Gastroesophageal sphincter (tissue), 4 donors: Measurements from ENCODE around the gene CAD. TPM values are rescaled to one million over a fixed set of nuclear protein-coding genes. Genes with fewer than 3 reads are reported as not detected.
A peak's percentile ranks its signal among the peaks of the same experiment; 100 is the strongest.
"Not testable (repeated sequence)": the region's sequence is repeated elsewhere in the genome, so short reads cannot be mapped to it uniquely, and the experiment has no call there.

Source experiments
- ATAC-seq: fragments of 150-250 bp; one replicate; pipeline ENCODE4 v1.9.1; 2016; ENCODE audit warnings: mild to moderate bottlenecking, moderate library complexity
- H3K27ac ChIP-seq, 4 donors: fragments of 200-600 bp; sonication (generic) in 3 of 4; 1 replicate in 3 of 4; 2 replicates in 1 of 4; pipeline ENCODE4 v1.5.1; 2016 to 2019
- H3K27me3 ChIP-seq: fragments of 200-600 bp; sonication (generic); one replicate; pipeline ENCODE4 v1.5.1; 2019
- H3K36me3 ChIP-seq, 2 donors: fragments of 200-600 bp; sonication (generic); one replicate each; pipeline ENCODE4 v1.5.1; 2019; ENCODE audit warnings: control low read depth in 1 of 2
- H3K4me1 ChIP-seq, 3 donors: fragments of 200-600 bp; sonication (generic); 1 replicate in 2 of 3; 2 replicates in 1 of 3; pipeline ENCODE4 v1.5.1; 2016 to 2019; ENCODE audit warnings: control low read depth in 2 of 3
- H3K4me3 ChIP-seq, 2 donors: fragments of 200-600 bp; sonication (generic); one replicate each; pipeline ENCODE4 v1.5.1; 2019; ENCODE audit warnings: mild to moderate bottlenecking in 1 of 2, moderate library complexity in 1 of 2
- H3K9me3 ChIP-seq, 3 donors: fragments of 200-600 bp; sonication (generic); one replicate each; pipeline ENCODE4 v1.5.1; 2017 to 2019; ENCODE audit warnings: control low read depth in 2 of 3
- EP300 ChIP-seq: sonication (generic); formaldehyde crosslinking; IDR thresholded peaks from one replicate; pipeline ENCODE4 v1.6.1; 2017; ENCODE audit warnings: antibody characterized with exemption, mild to moderate bottlenecking
- POLR2A ChIP-seq, 2 donors: fragments of 450-650 bp; IDR thresholded peaks; one replicate each; pipeline ENCODE4 v1.6.1; 2017; ENCODE audit warnings: antibody characterized with exemption in 2 of 2, mild to moderate bottlenecking in 2 of 2, moderate library complexity in 1 of 2
- POLR2AphosphoS5 ChIP-seq: sonication (generic); formaldehyde crosslinking; IDR thresholded peaks from one replicate; pipeline ENCODE4 v1.6.1; 2017; ENCODE audit warnings: antibody characterized with exemption
- WGBS, 2 donors: methylation state at CpG; one replicate each; pipeline ENCODE4 v1.1.5; 2018; ENCODE audit warnings: low coverage in 1 of 2; 5-methylcytosine and 5-hydroxymethylcytosine counted together
- total RNA-seq, 4 donors: library from RNA; depleted of rRNA; stranded (reverse); fragments of >200 nt; gene quantifications; one replicate each; pipeline ENCODE4 v1.1.0, GENCODE V29; 2016
- TF ChIP-seq, protein P1 (sequence below), 4 experiments: fragments of 200-600 bp in 2 of 4; fragments of 450-650 bp in 2 of 4; sonication (generic) in 1 of 4; IDR thresholded peaks; one replicate each; pipeline ENCODE4 v1.5.1; 2017 to 2019; ENCODE audit warnings: antibody characterized with exemption in 4 of 4, mild to moderate bottlenecking in 2 of 4, moderate library complexity in 2 of 4

CAD gene
- total RNA-seq, 4 donors from 2014 or later = 12.1 to 23.3 (median 16.3) TPM

DNA sequence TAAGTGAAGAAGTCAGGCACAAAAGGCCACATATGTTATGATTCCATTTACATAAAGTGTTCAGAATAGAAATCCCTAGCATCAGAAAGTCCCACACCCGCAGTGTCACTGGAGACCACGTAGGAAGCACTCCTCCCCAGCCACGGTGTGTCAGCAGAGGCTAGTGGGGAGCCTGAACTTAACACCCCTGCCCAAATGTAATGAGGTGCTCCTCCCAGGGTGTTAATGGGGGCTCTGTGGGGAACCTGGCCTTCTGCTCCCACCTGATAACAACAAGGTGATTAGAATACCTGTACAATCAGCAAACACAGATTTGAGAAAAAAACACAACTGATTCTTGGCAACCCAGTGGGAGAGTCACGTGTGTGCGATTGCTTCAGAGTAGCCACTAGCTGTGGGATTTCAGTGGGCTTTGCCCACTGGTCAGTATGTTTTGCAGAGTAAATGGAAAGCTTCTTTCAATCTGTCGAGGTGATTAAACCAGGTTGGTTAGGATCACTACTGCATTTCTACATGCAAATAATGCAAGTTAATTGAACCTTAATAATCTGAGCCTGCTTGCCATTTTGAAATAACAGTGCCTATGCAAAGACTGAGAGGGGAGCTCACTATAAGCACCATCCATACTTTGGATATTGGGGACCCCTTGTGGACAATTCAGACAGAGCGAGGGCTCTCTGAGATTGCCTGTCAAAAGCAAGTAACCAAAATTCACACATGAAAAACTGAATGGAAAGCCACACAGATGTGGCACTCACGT, 25.9 kb upstream of the CAD start:
- Histone ChIP-seq H3K4me3 (no peak overlapping the region), H3K9me3 (no peaks in the 10 kb centered on the region), H3K4me1 (peaks cover 0 to under 1% (median 0%) of the 10 kb centered on the region in 3 donors), H3K27ac (no peak overlapping the region), H3K27me3 (peaks cover 24% of the 10 kb centered on the region), H3K36me3 (no peaks in the 10 kb centered on the region)
- TF ChIP-seq POLR2A (IDR thresholded peaks at IDR 0.05) = no peak
- TF ChIP-seq EP300 = no peak
- TF ChIP-seq, protein P1, sequence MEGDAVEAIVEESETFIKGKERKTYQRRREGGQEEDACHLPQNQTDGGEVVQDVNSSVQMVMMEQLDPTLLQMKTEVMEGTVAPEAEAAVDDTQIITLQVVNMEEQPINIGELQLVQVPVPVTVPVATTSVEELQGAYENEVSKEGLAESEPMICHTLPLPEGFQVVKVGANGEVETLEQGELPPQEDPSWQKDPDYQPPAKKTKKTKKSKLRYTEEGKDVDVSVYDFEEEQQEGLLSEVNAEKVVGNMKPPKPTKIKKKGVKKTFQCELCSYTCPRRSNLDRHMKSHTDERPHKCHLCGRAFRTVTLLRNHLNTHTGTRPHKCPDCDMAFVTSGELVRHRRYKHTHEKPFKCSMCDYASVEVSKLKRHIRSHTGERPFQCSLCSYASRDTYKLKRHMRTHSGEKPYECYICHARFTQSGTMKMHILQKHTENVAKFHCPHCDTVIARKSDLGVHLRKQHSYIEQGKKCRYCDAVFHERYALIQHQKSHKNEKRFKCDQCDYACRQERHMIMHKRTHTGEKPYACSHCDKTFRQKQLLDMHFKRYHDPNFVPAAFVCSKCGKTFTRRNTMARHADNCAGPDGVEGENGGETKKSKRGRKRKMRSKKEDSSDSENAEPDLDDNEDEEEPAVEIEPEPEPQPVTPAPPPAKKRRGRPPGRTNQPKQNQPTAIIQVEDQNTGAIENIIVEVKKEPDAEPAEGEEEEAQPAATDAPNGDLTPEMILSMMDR (IDR thresholded peaks at IDR 0.05) = peak in 3 of 4 experiments; percentile 51 to 66 (median 51)
- TF ChIP-seq POLR2AphosphoS5 = no peak
- peak; percentile 71 for ATAC-seq
- WGBS, 2 donors = 28 to 34% methylated on average over 6 to 7 of the region's 8 CpGs

- ATAC-seq = no peak
- WGBS, 2 donors = 78 to 80% methylated on average over 5 to 17 of the region's 17 CpGs
These were observed 22.4 kb upstream of the CAD start for GRCh38 chr2:27194538-27195354.

GRCh38 chr2:27195799-27196198, 21.4 kb upstream of the CAD start:
- not testable (repeated sequence) for ATAC-seq, H3K4me1 ChIP-seq, H3K4me3 ChIP-seq, H3K9me3 ChIP-seq, H3K27ac ChIP-seq
- peaks cover 0 to 17% of the 10 kb centered on the region in 2 donors for H3K36me3 ChIP-seq
- H3K27me3 ChIP-seq = peaks cover 14% of the 10 kb centered on the region
- WGBS, 2 donors = 87 to 100% methylated on average over 1 of the region's 3 CpGs

More at GRCh38 chr2:27194538-27195354, 22.4 kb upstream of the CAD start:
- Histone ChIP-seq H3K4me1 (no peaks in the 10 kb centered on the region), H3K27ac (no peak overlapping the region), H3K36me3 (peaks cover 0 to 6% of the 10 kb centered on the region in 2 donors), H3K9me3 (no peaks in the 10 kb centered on the region), H3K4me3 (no peak overlapping the region), H3K27me3 (peaks cover 15% of the 10 kb centered on the region)
- no peak for TF ChIP-seq EP300
- TF ChIP-seq POLR2A (IDR thresholded peaks at IDR 0.05) = no peak
- TF ChIP-seq POLR2AphosphoS5 = no peak
- TF ChIP-seq, protein P1 (IDR thresholded peaks at IDR 0.05) = no peak

- H3K27ac ChIP-seq, ATAC-seq, H3K4me3 ChIP-seq, H3K27me3 ChIP-seq, H3K4me1 ChIP-seq, H3K9me3 ChIP-seq: not testable (repeated sequence)
- H3K36me3 ChIP-seq = peaks cover 0 to 40% of the 10 kb centered on the region in 2 donors
- 89 to 98% methylated on average over 1 to 3 of the region's 3 CpGs for WGBS, 2 donors
These were observed 19.1 kb upstream of the CAD start for GRCh38 chr2:27198068-27198467.

DNA sequence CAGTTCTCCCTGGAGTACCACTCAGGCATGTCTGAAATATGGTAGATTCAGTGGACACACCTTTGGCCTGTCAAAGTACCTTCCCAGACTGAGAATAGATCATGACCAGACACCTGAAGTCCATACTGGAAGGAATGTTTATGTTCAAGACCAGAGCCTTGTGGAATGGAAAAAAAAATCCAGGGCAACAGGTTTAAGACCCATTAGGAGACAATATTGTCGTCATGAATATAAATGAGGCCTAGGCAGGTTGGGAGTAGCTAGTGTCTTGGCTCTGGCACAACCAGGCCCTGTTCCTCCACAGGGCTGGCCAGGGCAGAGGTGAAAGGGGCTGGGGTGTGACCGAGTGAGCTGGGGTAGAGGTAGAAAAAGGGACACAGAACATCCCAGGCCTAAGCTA, 18.5 kb upstream of the CAD start:
- Histone ChIP-seq H3K9me3 (no peaks in the 10 kb centered on the region), H3K27ac (no peak overlapping the region), H3K36me3 (peaks cover 0 to 45% of the 10 kb centered on the region in 2 donors), H3K27me3 (no peaks in the 10 kb centered on the region), H3K4me1 (no peaks in the 10 kb centered on the region), H3K4me3 (no peak overlapping the region)
- 57 to 92% methylated on average over 2 of the region's 2 CpGs for WGBS, 2 donors
- no peak for ATAC-seq
- TF ChIP-seq POLR2AphosphoS5 = no peak
- TF ChIP-seq POLR2A (IDR thresholded peaks at IDR 0.05) = no peak
- TF ChIP-seq, protein P1 (IDR thresholded peaks at IDR 0.05) = no peak
- TF ChIP-seq EP300 = no peak
